ENCODE results near the gene SLC30A2.
"Not testable (repeated sequence)": the region's sequence is repeated elsewhere in the genome, so short reads cannot be mapped to it uniquely, and the experiment has no call there.

Gene SLC30A2, protein sequence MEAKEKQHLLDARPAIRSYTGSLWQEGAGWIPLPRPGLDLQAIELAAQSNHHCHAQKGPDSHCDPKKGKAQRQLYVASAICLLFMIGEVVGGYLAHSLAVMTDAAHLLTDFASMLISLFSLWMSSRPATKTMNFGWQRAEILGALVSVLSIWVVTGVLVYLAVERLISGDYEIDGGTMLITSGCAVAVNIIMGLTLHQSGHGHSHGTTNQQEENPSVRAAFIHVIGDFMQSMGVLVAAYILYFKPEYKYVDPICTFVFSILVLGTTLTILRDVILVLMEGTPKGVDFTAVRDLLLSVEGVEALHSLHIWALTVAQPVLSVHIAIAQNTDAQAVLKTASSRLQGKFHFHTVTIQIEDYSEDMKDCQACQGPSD

DNA sequence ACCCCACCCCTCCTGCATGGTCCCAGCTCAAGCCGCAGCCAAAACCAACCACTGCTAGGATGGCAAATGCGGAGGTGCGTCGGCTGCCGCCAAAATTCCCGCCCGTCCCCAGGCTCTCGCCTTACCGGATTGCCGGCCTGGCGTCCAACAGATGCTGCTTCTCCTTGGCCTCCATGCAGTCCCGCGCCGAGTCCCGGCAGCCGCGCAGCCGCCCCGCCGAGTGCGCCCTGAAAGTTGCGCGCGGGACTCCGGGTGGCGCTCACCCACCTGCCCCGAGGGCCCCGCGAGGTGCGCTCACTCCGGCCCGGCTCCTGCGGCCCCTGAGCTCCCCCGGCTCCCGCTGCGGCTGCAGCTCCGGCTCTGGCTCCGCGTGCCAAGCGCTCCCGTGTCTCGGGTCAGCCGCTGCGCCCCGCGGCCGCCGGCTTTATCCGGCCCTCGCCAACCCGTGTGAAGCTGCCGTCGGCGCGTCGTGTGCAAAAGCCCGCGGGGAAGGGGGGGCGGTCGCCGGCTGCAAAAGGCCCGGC is at the start of gene SLC30A2:
Gene SLC30A2 (minus strand): TSS at position 397 of the 524 bp plus-strand sequence. CDS start 222 bp downstream, at position 175.
- no peak for DNase-seq

DNA sequence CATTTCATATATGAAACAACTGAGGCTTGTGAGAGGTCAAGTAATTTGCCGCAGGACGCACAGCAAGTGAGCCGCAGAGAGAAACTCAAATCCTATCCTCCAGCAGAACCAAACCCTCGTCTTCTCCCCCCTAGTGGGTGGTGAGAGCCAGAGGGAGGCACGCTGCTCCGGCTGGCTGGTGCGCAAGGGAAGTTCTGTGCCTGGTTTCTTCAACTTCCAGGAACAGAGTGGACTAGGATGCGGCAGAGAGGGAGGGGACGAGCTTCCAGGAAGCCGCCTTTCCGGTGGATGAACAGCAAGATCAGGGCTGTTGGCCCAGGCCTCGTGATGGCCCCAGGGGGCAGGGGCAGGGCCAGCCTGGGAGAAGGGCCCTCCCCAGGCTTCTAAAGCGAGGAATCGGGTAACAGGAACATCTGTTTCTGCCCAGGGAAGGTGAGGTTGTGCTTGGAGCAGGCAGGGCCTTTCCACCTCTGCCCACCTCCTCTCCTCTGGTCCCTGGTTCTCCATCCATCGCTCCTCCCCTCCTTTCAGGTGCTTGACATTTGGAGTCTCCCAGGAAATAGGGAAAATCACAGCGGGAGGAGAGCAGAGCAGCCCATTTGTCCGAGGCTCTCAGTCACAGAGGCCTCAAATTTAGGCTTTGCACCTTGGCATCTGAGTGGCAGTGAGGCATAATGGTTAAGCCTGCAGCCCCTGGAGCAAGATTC is 48.9 kb upstream of the SLC30A2 start:
- DNase-seq, result no peak

DNA sequence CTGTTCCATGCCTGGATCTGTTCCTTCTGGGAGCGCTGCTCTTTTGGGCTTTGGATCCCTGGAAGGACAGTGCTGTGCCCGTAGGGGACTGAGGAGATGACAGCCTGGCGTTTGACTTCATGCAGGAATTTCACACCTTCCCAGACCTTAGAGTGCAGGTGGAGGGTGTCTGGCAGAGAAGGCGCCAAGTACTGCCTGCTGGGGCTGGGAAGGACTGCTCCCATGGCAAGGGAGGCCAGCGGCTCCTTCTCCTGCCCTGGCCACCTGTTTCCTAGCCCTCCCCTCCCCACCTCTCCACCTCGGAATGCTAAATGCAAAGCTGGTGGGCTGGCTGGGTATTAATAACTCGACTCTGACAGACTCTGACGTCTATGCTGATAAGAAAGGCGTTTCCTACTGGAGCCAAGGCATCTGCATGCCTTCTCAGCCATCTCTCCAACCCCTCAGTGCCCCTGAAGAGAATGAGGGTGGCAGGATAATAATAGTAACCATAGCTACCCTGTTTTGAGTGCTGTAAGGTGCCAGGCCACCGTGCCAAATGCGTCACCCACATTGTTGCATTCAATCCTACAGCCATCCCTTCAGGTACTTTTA is 48.3 kb upstream of the SLC30A2 start:
- no peak for DNase-seq

DNA sequence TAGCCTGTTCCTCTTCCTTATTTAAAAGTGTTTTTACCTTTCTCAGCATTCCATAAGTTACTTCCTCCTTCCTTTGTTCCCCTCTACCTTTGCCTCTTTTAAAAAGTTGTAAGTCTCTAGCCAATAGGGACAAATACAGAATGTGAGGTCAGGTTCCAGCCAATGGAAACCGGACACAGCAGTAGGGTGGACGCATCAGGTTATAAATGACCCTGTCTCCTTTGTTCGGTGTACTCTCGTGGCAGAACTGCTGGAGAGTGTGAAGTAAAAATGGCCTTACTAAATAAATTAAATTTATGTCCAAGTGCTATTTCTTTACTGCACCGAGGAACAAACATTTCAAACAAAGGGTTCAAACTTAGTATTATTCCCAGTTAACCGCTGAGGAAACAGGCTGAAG is 47.7 kb upstream of the SLC30A2 start:
- not testable (repeated sequence) for DNase-seq

DNA sequence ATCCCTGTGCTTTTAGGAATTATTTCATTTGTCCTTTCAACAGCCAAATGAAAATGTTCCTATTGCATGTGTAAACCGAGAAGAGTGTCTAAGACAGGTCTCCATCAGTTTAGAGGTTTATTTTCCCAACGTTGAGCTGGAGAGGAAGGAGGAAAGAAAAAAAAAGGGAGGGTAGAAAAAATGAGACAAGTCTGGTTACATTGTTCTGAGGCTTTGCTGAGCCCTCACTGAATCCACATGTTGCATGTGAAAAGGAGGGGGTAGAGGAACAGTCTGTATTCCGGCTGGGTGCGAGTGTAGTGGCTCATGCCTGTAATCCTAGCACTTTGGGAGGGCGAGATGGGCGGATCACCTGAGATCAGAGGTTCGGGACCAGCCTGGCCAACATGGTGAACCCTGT is 46.5 kb upstream of the SLC30A2 start:
- no peak for DNase-seq

DNA sequence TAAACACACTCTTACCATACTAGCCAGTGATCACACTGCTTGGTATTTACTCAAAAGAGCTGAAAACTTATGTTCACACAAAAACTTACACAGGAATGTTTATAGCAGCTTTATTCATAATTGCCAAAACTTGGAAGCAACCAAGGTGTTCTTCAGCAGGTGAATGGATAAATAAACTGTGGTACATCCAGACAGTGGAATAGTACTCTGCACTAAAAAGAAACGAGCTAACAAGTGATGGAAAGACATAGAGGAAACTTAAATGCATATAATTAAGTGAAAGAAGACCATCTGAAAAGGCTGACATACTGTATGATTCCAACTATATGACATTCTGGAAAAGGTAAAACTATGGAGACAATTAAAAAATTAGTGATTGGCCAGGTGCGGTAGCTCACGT is 45.0 kb upstream of the SLC30A2 start:
- no peak for DNase-seq

DNA sequence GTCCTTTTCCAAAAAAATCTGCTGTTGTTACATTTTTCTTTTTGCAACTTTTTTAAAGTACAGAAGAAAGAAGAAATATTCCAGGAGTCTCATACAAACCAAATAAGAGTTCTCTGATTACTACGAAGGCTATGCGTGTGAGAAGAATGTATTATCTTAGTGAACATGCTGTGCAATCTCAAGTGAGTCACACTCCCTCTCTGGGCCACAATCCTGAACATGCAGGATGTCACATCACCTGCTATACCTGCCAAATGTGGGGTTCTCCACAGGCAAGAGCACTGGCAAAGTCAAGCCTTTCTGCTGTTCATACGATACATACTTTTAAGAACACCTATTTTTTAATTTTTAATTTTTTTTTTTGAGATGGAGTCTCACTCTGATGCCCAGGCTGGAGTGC is 43.2 kb upstream of the SLC30A2 start:
- no peak for DNase-seq

DNA sequence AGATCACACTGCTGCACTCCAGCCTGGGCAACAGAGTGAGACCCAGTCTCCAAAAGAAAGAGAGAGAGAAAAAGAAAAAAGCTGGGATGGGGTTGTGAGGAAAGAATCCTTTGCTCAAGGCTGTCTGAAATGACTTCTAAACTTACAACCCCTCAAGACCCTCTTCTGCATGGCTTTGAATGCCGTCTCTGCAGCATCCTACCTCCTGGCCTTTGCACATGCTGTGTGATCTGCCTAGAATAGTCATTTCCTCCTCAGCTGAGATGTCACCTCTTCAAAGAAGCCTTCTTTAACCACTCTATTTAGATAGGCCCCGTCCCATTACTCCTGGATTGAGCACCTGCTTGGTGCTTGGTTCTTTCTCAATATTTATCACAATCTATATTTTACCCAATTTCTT is 38.9 kb upstream of the SLC30A2 start:
- DNase-seq, result no peak

DNA sequence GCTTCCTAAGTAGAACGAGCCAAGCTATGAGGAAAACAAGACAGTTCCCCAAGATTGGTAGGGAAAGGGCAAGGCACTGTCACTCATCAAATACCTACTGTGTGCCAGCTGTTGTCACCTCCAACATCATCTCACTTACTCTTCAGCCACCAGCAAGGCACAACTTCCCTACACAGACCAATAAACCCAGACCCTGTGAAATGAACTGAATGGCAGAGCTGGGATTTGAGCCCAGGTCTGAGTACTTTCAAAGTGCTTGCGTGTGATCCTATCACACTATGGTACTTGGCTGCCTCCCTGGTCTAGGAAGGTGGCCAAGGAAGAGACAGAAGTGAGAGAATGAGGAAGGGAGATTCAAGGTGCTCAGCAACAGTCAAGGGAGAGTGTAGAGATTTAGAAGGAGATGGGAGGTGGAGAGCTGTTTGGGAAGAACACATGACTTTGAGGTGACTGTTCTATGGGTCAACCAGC is 38.2 kb upstream of the SLC30A2 start:
- no peak for DNase-seq

DNA sequence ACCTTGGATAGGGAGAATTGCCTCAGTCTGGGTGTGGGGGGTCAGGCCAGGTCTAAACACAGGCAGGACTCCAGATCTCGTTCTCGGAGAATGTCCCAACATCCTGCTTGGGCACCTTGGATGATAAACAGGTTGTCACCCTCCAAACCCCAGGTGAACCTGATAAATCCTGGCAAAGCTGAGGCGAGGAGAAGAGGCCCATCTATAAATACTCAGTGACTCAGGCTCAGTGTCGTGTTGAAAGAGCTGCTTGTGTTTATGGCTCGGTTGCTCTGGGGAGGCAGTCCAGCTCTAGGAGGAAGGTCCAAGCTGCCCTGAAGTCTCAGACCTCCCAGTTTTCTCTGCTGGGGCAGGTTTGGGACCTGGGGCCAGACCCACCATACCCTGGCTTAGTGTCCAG is 37.3 kb upstream of the SLC30A2 start:
- no peak for DNase-seq

DNA sequence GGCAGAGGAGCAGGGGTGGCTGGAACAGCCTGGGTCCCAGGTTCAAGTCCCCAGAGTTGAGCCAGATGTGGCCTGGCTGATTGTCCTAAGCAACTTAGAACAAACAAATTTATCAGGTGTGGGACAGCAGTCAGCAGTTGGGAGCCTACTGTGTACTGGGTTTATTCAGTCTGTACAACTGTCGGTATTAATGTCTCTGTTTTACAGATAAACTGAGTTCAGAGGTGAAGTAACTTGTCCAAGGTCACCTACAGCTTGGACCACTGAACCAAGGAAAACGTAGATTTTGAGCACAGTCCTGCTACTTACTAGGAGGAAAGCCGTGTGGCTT is 36.1 kb upstream of the SLC30A2 start:
- no peak for DNase-seq

DNA sequence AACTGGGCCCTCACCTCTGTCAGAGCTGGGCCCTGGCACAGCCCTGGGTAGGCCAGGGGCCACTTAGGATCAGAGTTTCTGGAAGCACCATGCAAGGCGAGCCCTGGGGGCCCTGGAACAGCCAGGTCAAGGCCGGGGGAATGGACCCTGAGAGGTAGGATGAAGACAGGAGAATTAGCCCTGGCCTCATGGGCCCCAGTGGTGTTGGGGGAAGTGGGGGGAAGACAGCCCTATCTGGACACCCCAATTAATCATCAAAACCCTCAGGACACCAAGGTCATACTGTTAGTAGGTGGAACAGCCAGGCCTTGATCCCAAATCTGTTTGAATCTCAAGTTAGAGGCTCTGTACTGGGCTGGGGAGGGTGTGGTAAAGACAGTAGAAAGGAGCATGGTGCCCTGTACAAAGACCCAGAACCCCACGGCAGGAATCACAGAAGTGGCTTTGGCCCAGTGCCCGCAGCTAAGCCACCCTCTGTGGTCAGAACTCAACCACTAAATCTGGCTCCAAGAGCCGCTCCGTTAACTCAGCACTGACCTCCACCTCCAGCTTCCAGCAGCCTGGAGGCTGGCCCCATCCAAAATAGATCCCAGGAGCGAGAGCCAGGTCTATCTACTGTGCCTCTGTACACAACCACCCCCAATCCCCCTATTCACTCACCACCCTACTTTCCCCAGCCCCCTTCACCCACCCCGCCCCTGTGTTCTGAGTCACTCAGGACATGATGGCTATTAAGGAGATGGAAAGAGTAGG is 35.5 kb upstream of the SLC30A2 start:
- no peak for DNase-seq

DNA sequence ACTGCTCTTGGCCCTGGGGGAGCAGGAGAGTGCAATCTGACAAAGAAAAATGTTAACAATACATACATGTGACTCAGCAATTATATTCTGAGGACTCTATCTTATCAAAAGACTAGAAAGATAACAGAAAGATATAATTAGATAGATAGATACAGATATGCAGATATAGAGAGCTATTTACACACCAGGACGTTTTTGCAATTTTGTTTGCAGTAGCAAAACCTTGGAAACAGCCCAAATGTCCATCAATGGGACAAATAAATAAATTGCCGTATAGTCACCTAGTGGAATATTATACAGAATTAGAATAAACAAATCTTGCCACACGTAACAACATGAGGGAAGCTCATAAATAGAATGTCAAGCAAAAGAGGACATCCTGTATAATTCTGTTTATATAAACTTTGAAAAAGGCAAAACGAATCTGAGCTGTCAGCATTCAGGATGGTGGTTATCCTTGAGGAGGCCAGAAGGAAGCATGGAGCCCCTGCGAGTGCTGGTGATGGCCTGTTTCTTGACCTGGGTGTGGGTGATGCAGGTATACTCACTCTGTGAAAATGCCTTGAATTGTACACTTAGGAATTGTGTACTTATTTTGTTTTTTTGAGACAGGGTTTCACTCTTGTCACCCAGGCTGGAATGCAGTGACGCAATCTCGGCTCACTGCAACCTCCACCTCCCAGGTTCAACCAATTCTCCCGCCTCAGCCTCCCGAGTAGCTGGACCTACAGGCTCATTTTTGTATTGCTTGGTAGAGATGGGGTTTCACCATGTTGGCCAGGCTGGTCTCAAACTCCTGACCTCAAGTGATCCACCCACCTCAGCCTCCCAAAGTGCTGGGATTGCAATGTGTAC is 34.3 kb upstream of the SLC30A2 start:
- DNase-seq, result no peak

DNA sequence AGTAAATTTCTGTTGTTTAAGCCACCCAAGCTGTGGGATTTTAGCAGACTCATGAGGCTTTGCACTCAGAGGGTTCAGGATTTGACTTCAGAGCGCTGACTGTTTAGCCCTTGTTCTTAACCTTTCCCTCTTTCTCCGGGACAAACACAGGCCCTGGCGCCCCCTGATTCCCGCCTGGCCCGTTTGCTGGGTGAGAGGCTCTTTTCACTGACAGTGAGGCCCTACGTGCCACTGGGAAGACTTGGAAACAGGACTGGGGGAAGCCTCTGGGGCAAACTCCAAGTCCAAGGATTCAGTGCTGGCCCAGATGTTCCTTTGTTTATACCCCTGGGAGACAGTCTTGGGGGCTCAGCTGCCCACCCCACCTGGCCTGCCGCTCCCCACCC is 33.3 kb upstream of the SLC30A2 start:
- DNase-seq, result no peak

DNA sequence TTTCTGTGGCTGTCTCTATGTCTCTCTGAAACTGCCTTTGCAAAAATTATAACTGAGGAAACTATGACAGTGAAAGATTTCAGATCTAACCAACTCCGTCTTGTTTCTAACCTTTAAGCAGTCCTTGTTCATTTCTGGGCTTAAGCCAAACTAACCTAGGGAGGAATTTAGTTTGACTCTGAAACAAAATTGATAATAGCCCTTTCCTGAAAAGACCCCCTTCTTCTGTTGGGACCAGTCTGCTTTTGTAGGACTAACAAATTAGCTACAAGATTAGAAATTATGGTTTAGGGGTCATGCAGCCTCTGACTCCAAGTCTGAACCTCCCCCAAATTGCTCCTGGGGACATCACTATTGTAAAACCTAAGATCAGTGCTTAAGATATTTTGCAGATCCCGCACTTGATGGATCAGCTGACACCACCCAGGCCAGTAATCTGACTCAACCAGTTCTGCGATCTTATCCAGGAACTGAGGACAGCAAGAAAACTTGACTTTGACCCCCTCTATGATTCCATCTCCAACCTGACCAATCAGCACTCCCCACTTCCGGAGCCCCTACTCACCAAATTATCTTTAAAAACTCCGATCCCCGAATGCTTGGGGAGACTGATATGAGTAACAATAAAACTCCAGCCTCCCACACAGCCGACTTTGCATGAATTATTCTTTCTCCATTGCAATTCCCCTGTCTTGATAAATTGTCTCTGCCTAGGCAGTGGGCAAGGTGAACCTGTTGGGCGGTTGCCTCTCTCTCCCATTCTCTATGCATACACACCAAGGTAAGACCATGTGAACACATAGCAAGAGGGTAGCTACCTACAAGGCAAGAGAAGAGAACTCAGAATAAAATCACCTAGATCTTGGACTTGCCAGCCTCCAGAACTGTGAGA is 32.6 kb upstream of the SLC30A2 start:
- DNase-seq, result no peak

DNA sequence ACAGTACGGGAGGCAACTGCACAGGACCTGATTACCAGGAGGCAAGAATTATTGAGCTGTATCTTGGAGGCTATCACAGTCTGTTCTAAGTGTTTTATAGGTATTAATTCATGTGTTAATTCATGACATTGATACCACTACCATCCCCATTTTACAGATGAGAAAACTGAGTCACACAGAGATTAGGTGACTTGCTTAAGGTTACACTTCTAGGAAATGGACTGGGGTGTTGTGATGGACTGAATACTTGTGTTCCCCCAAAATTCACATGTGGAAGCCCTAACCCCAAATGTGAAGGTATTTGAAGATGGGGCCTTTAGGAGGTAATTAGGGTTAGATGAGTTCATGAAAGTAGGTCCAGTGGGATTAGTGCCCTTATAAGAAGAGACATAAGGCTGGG is 31.6 kb upstream of the SLC30A2 start:
- no peak for DNase-seq

DNA sequence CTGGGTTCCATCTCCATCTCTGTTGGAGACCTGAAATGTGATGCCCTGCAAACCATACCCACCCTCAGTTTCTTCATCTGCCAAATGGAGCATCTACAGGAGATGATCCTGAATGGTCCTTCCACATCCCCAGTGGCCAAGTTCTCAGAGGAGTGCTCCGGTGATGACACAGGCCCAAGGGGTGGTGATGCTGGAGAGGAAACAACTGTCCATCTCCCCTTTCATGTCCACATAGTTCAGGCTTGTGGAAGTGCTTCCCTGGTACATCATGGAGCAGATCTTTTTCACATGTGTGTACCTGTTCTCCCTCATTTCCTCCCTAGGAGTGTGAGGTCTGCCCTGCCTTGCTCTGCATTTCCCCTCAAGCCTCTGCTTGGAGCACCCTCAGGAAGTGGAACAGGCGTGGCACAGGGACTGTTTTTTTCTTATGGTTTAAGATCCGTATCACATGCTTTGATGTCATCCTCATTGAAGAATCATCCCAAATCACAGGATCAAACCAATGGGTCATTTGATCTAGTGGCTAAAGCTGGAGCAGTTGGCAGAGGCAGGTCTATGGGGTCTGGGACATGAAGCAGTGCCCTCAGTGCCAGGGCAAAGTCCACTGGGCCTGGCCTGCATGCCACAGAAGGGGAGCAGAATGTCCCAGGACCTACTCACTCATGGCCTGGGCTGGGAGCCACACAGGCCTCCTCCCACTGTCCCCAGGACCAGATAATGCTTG is 29.7 kb upstream of the SLC30A2 start:
- DNase-seq, result no peak

DNA sequence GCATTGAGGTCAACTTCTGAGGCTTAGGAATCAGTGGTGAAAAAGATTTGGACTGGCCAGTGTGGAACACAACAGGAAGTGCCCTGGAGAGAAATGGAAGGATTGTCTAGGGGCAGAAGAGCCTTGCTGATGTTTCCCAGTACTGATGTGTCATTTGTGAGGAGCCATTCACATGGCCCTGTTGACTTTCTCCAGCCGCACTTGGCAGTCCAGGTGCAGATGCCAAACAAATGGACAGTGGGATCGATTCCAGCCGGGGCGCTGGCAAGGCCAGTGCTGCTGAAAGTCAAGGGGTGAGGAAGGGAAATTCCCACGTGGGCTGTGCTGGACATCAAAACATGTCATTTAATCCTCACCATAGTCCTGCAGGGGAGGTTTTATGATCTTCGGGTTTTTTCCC is 26.4 kb upstream of the SLC30A2 start:
- DNase-seq, result no peak

DNA sequence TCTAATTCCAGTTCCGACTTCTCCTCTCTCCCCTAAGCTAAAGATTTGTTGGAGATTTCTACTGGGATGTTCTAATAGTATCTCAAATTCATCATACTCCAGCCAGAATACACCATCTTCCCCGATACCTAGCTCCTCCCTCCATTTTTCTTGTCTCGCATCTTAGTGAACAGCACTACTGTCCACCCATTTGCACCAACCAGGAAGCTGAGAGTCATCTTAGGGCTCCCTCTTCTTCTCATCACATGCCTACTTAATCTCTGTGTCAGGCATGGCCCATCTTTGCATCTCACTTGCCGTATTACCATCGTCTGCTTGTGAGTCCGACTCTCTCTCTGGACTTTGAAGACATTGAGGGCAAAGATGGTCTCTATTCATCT is 25.0 kb upstream of the SLC30A2 start:
- no peak for DNase-seq

DNA sequence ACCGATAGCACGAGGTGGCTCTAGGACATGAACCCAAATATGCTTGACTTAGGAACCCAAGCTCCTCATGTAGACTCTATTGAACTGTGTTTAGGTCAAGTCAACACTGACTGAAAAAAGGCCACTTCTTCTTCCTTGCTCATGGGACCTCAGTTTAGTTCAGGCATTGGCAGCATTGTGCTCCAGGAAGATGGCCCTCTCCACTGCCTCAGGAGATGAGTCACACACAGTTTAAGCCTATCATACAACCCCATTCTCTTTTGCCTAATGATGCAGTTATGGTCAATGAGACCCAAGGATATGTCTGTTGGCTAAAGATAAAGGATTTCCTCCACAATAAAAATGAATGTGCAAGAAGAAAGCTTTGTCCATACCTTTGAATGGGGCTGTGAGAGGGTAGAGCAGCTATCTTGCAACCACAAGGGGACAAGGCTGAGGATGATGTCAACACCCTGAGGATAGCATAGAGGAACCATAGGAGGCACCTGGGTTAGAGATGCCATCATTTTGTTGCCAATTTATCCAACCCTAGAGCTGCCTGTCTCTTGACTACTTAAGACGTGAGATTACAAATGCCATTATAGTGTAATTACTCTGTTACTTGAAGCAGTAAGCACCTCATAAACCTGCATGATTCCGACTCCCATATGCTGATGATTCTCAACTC is 24.5 kb upstream of the SLC30A2 start:
- no peak for DNase-seq
